ENCODE results near the gene SNX9. TPM values are rescaled to one million over a fixed set of nuclear protein-coding genes. Genes with fewer than 3 reads are reported as not detected.

SNX9 gene
- total and polyA plus RNA-seq, 3 donors from 2014 or later = 26.0 to 32.6 (median 30.1) TPM

DNA sequence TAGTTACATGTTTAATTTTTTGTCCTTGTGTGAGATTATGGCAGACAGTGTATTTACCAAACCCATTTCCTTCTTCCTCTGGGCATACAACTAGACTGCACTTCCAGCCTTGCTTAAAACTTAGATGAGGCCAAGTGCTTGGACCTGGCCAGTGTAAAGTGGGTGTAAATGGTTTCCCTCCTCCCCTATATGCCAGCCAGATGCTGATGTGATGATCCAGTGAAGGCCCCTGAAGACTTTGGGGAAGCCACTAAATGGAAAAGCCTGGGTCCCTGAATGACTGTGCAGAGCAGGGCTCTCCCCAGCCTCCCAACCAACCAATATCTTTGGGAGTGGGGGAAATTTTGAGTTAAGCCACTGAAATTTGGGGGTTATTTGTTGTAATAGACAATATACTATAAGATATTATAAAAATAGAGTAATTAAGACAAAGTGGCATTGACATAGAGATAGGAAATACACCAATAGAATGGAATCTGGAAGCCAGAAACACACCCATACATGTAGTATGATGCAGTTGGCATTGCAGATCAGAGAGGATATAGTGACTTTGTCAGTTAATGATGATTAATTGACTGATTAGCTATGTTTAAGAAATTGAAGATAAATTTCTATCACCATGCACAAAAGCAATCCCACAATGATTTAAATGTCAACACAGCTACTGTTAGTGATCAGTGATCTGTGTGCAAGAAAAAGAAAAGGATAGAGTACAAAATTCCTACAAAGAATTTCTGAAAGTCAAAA, 10.4 kb upstream of the SNX9 start:
- Histone ChIP-seq H3K9me3 (no peaks in the 10 kb centered on the region), H3K27me3 (no peaks in the 10 kb centered on the region), H3K4me1 (peaks cover 16% of the 10 kb centered on the region), H3K4me3 (no peak overlapping the region), H3K27ac (peak overlapping the region in 1 of 2 donors; percentile 32), H3K36me3 (ENCODE audit: low read depth, missing control alignments) (no peaks in the 10 kb centered on the region)
- TF ChIP-seq POLR2A (IDR thresholded peaks at IDR 0.05) = no peak
- TF ChIP-seq CTCF (IDR thresholded peaks at IDR 0.05) = no peak
- intact Hi-C loops (cut with DNase I; ENCODE audit: low total_unique reads) = no loop called here
- DNase-seq = no peak

DNA sequence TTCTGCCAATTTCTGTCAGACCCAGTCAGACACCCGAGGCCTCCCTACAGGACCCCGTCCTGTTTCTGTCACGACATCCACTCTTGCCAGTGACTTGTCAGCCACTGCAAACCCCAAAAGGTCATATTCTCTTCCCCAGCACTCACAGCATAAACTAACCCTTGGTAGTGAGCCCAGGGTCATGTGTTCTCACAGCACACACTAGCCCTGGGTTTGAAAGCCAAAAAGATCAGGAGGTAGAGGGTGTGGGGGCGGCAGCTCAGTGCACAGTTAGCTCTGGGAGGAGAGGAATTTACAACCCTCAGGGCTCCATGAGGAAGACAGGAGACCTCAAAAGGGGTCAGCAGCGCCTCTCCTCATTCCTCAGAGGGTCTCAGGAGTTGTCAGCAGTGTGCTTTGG, 9.9 kb upstream of the SNX9 start:
- Histone ChIP-seq H3K36me3 (ENCODE audit: low read depth, missing control alignments) (no peaks in the 10 kb centered on the region), H3K27me3 (no peaks in the 10 kb centered on the region), H3K4me1 (peaks cover 16% of the 10 kb centered on the region), H3K9me3 (no peaks in the 10 kb centered on the region), H3K27ac (peak overlapping the region; percentile 32 to 64), H3K4me3 (no peak overlapping the region)
- 59 to 68% methylated on average over 5 of the region's 5 CpGs for WGBS, 2 donors
- peak; percentile 81 for DNase-seq
- intact Hi-C loops (cut with DNase I; ENCODE audit: low total_unique reads) = no loop called here
- TF ChIP-seq POLR2A (IDR thresholded peaks at IDR 0.05) = no peak
- TF ChIP-seq CTCF (IDR thresholded peaks at IDR 0.05) = no peak

GRCh38 chr6:157813750-157814455, 9.1 kb upstream of the SNX9 start:
- no peak for DNase-seq
- intact Hi-C loops (cut with DNase I; ENCODE audit: low total_unique reads) = no loop called here
- peak overlapping the region; percentile 32 to 64 for H3K27ac ChIP-seq

DNA sequence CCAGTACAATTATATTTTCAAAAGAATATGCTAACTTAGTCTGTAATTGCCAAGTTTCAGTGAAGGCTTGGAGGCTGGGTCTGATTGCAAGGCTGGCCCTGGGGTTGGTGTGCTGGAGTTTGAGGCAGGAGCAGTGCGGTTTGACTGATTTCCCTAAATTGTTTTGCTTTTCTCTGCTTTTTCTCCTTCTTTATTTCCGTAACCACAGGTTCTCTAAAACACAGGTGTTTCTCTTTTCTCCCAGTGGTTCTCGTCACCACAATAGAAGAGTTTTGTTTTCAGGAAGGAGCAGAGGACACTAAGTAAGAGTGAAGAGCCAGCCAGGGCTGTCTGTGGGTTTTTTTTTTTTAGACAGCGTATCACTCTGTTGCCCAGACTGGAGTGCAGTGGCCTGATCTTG, 8.2 kb upstream of the SNX9 start:
- TF ChIP-seq CTCF (IDR thresholded peaks at IDR 0.05) (no peak), POLR2A (IDR thresholded peaks at IDR 0.05) (no peak)
- intact Hi-C loops (cut with DNase I; ENCODE audit: low total_unique reads) = no loop called here
- no peak for DNase-seq
- no peaks in the 10 kb centered on the region for H3K27me3 ChIP-seq
- H3K27ac ChIP-seq = peak overlapping the region; percentile 32 to 64
- no peaks in the 10 kb centered on the region for H3K9me3 ChIP-seq
- 81 to 91% methylated on average over 4 of the region's 4 CpGs for WGBS, 2 donors
- no peak overlapping the region for H3K4me3 ChIP-seq
- peaks cover 16% of the 10 kb centered on the region for H3K4me1 ChIP-seq
- no peaks in the 10 kb centered on the region for H3K36me3 ChIP-seq (ENCODE audit: low read depth, missing control alignments)

More at GRCh38 chr6:157813750-157814455, 9.1 kb upstream of the SNX9 start:
- H3K4me1 ChIP-seq = peaks cover 16% of the 10 kb centered on the region
- no peaks in the 10 kb centered on the region for H3K9me3 ChIP-seq
- TF ChIP-seq CTCF (IDR thresholded peaks at IDR 0.05) = no peak
- no peak for TF ChIP-seq POLR2A (IDR thresholded peaks at IDR 0.05)
- 35 to 44% methylated on average over 5 of the region's 5 CpGs for WGBS, 2 donors
- no peak overlapping the region for H3K4me3 ChIP-seq
- H3K36me3 ChIP-seq (ENCODE audit: low read depth, missing control alignments) = no peaks in the 10 kb centered on the region
- no peaks in the 10 kb centered on the region for H3K27me3 ChIP-seq
